Measurements from ENCODE around the gene IWS1. TPM values are rescaled to one million over a fixed set of nuclear protein-coding genes. Genes with fewer than 3 reads are reported as not detected.

IWS1 gene
- total RNA-seq: 45.6 and 49.3 TPM in 2 replicates

DNA sequence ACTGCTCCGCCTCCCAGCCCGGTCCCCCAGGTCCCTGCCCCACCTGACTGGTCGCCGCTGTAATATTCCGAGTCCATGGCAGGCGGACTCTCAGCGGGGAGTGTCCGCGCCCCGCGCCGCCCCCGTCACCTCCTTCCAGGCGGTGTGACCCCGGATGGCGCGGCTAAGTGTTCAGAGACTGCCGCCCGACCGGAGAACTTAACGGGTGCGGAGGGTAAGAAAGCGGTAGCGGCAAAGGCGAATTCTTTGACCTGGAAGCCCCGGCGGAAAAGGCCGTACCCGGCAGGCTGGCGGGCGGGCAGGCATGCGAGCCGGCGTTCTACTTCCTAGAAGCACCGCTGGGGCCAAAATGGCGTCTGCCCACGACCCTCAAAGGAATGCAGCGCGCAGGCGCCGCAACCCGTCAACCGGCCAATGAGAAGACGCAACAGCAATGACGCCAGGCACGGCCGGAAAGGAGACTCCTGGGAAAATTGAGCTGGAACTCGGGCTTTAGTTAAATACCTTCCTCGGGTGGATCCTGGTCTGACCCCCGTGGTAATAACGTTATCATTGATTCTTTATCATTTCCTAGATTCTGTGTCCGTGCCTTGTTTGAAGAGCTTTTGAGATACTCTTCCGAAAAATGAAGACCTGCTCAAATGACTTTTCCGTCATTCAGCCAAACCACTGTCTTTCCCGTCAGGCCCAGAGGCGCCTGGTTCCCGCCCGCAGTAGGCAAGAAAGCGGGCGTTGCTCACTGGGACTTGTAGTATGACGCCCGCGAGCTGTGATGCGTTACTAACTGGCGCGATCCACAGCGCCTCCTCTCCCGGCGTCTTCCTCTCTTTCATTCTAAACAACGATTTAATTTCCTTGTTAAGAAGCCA is at the start of gene IWS1:
Gene IWS1, minus strand, starts transcription at position 358 of the 869 bp plus-strand sequence. Its CDS starts 281 bp downstream, at position 77.
- CTCF ChIA-PET: interaction anchor here (1.2 to 1.7 kb wide), 2 partner anchors 65 to 124 kb away, joined by 6 to 8 read pairs; no protein-coding TSS in a partner anchor
- TF ChIP-seq CTCF (IDR thresholded peaks at IDR 0.05): no peak
- Mint-ChIP-seq H3K27ac (peak within 1 kb of the TSS; percentile 98), H3K4me3 (peak within 1 kb of the TSS; percentile 95), H3K4me1 (peaks cover 32% of the 10 kb centered on the region), H3K36me3 (ENCODE audit: low read depth) (peaks cover 38% of the 10 kb centered on the region), H3K9me3 (no peaks in the 10 kb centered on the region), H3K27me3 (no peaks in the 10 kb centered on the region)
- POLR2A ChIA-PET: interaction anchor here (0.6 to 2.3 kb wide), 21 partner anchors 8 to 565 kb away, joined by 3 to 26 read pairs (median 4); partner anchors contain the start of genes ERCC3, MAP3K2, SFT2D3 and UGGT1
- DNase-seq (peak; percentile 85), ATAC-seq (ENCODE audit: low read depth) (peak; percentile 86)
- intact Hi-C loops (cut with micrococcal nuclease): loop anchor here (1.0 to 10.0 kb wide), 9 partner anchors 52 to 565 kb away; partner anchors contain the start of genes SAP130, SFT2D3, UGGT1 and WDR33

GRCh38 chr2:127575941-127576432 is 49.7 kb upstream of the IWS1 start:
- Mint-ChIP-seq H3K27me3 (no peaks in the 10 kb centered on the region), H3K4me3 (peak overlapping the region; percentile 35), H3K27ac (no peak overlapping the region), H3K4me1 (peaks cover 64% of the 10 kb centered on the region), H3K9me3 (no peaks in the 10 kb centered on the region), H3K36me3 (ENCODE audit: low read depth) (no peaks in the 10 kb centered on the region)
- ATAC-seq (ENCODE audit: low read depth) (no peak), DNase-seq (no peak)
- intact Hi-C loops (cut with micrococcal nuclease): loop anchor here (5.0 kb wide), 1 partner anchor 126 kb away; the partner anchor contains the start of gene SFT2D3
- no peak for TF ChIP-seq CTCF (IDR thresholded peaks at IDR 0.05)
- POLR2A ChIA-PET: interaction anchor here (1.2 kb wide), 1 partner anchor 50 kb away, joined by 3 read pairs; the partner anchor contains the start of gene IWS1
- CTCF ChIA-PET: interaction anchor here (0.8 to 3.7 kb wide), 3 partner anchors 15 to 185 kb away, joined by 3 to 15 read pairs (median 15); no protein-coding TSS in a partner anchor

GRCh38 chr2:127575185-127575765 is 49.0 kb upstream of the IWS1 start:
- Mint-ChIP-seq H3K4me1 (peaks cover 63% of the 10 kb centered on the region), H3K27ac (peak overlapping the region; percentile 70)

GRCh38 chr2:127574656-127575055 is 48.4 kb upstream of the IWS1 start:
- no peak for DNase-seq
- no peaks in the 10 kb centered on the region for H3K9me3 Mint-ChIP-seq
- TF ChIP-seq CTCF (IDR thresholded peaks at IDR 0.05): no peak
- POLR2A ChIA-PET: interaction anchor here (1.2 kb wide), 1 partner anchor 175 kb away, joined by 3 read pairs; no protein-coding TSS in a partner anchor
- CTCF ChIA-PET: interaction anchor here (3.0 to 3.7 kb wide), 2 partner anchors 17 to 75 kb away, joined by 15 read pairs; no protein-coding TSS in a partner anchor
- H3K36me3 Mint-ChIP-seq (ENCODE audit: low read depth): no peaks in the 10 kb centered on the region
- peaks cover 62% of the 10 kb centered on the region for H3K4me1 Mint-ChIP-seq
- no peak overlapping the region for H3K4me3 Mint-ChIP-seq
- peak overlapping the region; percentile 8 for H3K27ac Mint-ChIP-seq
- ATAC-seq (ENCODE audit: low read depth): no peak
- intact Hi-C loops (cut with micrococcal nuclease): loop anchor here (5.0 kb wide), 1 partner anchor 128 kb away; the partner anchor contains the start of gene SFT2D3
- H3K27me3 Mint-ChIP-seq: no peaks in the 10 kb centered on the region

More at GRCh38 chr2:127575185-127575765, 49.0 kb upstream of the IWS1 start:
- ChIA-PET CTCF (interaction anchor here (3.0 to 3.7 kb wide), 2 partner anchors 16 to 74 kb away, joined by 15 read pairs; no protein-coding TSS in a partner anchor), POLR2A (interaction anchor here (1.2 kb wide), 1 partner anchor 175 kb away, joined by 3 read pairs; no protein-coding TSS in a partner anchor)
- no peak for TF ChIP-seq CTCF (IDR thresholded peaks at IDR 0.05)
- H3K4me3 Mint-ChIP-seq: peak overlapping the region; percentile 33
- intact Hi-C loops (cut with micrococcal nuclease): loop anchor here (5.0 kb wide), 1 partner anchor 127 kb away; the partner anchor contains the start of gene SFT2D3
- ATAC-seq (ENCODE audit: low read depth) (no peak), DNase-seq (no peak)
- H3K36me3 Mint-ChIP-seq (ENCODE audit: low read depth): no peaks in the 10 kb centered on the region
- no peaks in the 10 kb centered on the region for H3K9me3 Mint-ChIP-seq
- no peaks in the 10 kb centered on the region for H3K27me3 Mint-ChIP-seq
